NCI-H82 treated with DMSO at 0.1 percent for 48 hours (cell line): ENCODE measurements around the gene USP36.
A peak's percentile ranks its signal among the peaks of the same experiment; 100 is the strongest.
"Not testable (repeated sequence)": the region's sequence is repeated elsewhere in the genome, so short reads cannot be mapped to it uniquely, and the experiment has no call there.

ENCODE experiments used
- DNase-seq: peaks from one replicate; lab custom pipeline; 2025; ENCODE audit not compliant: unreplicated experiment; lab: John Stamatoyannopoulos, UW

The USP36 gene

DNA sequence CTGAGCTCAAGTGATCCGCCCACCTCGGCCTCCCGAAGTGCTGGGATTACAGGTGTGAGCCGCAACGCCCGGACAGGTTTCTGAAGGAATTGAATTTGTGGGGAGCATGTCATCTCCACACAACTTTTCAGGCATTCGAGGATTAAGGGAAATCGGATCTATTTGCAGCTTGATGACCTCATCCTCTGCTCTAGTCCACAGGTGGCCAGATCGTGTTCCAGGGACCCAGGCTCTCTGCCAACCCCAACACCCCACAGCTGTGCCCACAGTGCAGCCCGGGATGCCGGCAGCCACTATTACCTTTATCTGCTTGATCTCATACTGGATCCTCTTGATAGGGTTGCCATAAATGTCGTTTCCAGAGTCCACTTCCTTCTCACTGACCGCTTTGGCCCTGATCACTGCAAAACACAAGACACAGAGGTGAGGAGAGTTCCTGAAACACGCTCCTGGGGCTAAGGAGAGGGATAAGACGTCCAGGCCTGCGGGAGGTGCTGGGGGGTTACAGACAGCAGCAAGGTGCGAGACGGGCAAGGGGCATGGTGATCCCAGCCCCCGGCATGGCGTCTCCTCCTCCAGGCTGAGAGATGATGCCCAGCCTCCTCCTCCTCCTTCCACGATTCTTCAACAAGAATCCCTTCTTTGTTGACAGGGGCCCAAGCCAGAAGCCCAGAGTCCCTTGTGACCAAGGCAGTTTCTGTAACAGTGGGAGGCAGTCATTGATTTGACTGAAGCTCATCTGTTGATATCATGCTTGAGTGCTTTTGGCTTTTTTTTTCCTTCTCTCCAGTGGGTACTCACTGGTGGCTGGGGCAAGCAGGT is 33.1 kb upstream of the USP36 start:
- no peak for DNase-seq

DNA sequence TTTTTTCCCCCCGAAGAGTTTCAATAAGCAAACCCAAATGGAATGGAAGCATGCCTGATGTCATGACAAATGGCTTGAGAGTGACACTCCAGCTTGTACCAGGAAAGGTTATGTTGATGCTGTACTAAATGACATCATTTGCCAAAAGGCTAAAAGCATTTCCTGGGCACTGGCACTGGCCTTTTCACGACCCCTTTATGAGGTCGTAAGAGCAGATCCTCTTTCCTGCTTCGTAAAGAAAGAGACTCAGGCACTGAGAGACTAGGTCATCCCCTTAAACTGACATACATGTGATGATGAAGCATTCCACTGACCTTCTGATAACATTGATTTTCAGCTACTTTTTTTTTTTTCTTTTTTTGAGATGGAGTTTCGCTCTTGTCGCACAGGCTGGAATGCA is 31.9 kb upstream of the USP36 start:
- no peak for DNase-seq

DNA sequence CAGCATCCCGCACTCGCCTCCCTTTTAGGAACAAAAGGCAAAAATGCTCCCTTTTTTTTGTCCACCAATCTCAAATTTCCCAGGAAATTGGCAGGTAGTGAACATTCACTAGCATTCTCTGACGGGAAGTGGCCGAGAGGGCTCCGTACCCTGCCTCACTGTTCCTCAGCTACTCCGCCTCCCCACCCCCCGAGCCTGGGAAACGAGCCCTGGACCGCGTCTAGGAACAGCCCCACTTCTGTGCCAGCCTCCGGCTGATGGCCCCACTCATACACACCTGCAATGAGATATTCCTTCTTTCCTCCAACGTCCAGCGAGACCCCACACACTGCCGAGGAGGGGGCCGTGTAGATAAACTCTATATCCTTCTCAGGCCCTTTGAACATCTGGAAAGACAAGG is 30.0 kb upstream of the USP36 start:
- DNase-seq: no peak

DNA sequence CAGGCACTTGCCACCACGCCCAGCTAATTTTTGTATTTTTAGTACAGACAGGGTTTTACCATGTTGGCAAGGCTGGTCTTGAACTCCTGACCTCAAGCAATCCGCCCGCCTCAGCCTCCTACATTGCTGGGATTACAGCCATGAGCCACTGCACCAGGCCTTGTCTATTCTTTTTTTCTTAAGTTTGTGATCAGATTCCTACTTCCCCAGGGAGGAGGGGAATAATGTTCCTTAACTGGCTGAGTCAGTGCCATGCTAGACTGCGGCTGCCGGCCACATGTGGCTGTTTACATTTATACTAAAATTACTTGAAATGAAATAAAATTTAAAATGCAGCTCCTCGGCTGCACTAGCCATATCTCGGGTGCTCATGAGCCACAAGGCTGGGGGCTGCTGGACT is 27.8 kb upstream of the USP36 start:
- DNase-seq: no peak

DNA sequence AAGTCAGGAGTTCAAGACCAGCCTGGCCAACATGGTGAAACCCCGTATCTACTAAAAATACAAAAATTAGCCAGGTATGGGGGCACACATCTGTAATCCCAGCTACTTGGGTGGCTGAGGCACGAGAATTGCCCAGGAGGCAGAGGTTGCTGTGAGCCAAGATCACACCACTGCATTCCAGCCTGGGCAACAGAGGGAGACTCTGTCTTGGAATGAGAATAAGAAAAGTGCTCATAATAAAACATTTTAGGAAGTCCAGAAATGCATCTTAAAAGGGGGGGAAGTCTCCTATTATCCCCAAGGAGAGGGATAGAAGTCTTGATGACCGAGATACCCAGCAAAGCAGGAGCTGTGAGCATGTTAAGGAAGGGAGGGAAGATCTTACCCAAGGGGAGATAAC is 26.4 kb upstream of the USP36 start:
- DNase-seq: not testable (repeated sequence)

DNA sequence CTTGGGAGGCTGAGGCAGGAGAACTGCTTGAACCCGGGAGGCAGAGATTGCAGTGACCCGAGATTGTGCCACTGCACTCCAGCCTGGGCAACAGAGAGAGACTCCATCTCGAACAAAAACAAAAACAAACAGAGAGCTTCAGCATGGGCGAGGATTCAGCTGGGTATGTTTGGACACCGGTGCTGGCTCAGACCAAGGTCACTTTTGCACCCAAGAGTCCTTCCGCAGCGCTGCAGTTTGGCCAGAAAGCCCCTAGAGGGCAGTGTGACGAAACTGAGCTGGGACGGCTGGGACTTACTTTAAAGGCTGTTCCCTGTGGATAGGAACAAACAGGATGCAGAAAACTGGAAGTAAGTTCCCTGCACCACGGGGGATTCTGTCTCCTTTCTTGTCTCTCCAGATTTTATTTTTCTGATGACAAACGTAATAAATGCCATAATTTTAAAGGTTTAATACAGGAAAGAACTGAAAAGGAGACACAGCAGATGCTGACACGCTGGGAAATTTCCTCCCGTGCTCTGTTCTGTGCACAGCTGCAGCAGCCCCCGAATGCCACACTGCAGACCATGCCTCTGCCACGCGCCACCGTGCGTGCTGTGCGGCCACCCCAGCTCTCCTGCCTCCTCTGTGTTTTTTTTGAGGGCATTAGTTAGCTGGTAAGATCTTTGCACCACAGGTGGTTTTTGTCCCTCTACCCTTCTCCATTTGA is 25.2 kb upstream of the USP36 start:
- peak; percentile 42 for DNase-seq

DNA sequence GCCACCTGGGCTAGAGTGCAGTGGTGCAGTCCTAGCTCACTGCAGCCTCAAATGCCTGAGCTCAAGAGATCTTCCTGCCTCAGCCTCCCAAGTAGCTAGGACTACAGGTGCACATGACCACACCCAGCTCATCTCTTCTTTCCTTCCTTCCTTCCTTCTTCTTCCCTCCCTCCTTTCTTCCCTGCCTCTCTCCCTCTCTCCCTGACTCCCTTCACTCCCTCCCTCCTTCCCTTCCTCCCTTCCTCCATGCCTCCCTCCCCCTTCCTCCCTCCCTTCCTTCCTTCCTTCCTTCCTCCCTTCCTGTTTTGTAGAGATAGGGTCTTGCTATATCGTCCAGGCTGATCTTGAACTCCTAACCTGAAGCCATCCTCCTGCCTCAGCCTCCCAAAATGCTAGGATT is 23.5 kb upstream of the USP36 start:
- no peak for DNase-seq

DNA sequence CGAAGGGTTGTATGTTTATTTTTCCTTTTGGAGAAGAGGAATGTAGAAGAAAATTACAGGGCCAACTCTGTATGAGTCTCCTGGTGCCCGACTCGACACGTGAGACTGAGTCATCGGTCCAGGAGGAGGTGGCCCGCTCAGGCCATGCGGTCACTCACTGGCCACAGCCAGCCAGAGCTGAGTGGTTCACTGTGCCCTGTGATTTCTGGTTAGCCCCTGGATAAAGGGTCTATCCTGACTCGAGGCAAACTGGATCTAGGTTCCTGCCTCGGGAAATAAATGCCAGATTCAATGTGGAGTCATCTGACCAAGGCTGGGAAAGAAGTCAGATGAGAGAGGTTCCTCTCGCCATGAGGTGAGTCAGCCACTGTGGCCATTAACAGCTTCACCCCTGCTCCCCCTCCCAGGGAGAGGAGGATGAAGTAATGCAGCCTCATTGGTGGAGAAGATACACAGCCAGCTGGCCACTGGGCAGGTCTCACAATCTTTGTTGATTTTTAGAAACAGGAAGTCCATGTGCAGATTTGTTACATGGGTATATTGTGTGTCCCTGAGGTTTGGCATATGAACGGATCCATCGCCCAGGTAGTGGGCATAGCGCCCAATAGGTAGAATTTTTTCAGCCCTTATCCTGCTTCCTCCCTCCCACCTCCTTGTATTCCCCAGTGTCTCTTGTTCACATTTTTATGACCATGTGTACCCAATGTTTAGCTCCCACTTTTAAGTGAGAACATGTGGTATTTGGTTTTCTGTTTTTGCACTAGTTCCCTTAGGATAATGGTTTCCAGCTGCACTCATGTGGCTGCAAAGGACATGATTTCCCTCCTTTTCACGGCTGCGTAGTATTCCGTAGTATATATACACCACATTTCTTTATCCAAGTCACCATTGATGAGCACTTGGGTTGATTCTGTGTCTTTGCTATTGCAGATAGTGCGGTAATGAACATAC is 21.7 kb upstream of the USP36 start:
- DNase-seq: no peak

DNA sequence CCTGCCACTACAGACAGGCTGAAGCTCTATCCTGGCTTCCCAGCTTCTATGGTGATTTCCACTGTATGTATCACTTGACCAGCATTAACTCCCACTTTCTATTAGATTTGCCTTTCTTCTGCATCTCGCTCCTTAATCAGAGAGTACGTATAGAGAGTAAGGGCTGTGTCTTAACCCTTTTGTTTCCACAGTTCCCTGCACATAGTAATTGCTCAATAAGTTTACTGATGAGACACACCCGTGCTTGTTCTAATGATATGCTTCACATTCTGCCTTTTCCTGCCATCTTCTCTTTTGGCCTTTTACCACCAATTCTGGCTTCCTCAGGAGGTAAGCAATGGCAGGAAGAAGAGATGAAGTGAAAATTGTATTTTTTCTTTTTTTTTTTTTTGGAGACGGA is 20.6 kb upstream of the USP36 start:
- no peak for DNase-seq

DNA sequence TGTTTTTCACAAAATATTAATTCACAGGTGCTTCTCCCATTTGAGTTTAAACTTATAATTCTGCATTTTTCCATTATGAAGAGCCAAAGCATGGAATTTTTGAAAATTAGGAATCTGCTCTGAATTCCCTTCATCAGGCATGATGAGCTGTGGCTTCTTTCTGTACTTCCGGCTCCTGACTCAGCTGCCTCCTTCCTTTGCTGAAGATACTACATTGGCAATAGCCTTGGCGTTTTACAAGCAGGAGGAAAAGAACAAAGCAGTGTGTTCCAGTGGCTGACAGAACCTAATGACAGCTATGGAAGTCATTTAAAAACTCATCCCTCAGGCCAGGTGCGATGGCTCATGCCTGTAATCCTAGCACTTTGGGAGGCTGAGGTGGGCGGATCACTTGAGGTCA is 18.4 kb upstream of the USP36 start:
- no peak for DNase-seq

DNA sequence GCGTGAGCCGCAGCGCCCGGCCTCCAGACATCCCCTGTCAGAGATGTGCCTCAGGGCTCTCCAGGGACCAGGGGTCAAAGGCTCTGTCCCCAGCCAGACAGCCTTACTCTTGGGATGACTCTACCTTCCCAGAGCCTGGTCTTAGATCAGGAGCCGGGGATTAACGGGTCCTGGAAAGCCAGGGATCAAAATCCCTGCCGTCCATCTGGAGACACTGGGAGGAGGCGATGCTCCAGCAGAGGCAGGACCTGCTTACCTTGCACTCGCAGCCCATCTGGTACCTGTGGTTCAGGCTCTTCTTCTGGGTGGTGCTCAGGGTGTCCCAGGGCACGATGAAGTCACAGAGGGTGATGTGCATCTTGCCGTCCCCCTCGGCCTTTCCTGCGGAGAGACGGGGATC is 16.7 kb upstream of the USP36 start:
- DNase-seq: peak; percentile 34

DNA sequence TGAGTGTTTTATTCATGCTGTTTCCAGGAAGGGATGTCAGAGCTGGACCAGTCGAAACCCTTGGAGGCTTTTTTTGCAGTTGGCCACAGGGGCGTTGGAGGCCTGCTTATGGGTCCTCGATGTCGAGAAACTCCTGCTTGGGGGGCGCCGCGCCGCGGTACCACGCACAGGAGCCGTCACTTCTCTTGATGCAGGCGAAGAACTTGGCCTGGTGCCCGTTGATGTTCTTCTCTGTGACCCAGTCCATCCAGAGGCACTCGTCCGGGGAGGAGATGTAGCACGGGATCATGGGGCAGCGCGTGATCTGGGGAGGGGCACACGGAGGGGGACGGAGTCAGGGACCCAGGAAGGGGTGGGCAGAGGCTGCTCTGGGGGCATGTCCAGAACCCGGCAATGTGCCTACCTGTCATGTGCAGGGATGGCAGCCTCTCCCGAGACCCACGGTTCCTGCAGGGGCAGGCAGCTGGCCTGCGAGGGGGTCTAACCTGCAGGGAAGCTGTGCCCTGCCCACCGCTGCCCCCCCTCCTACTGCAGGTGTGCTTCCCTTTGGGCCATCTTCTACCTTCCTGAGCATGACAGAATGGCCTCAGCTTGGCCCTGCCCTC is 15.0 kb upstream of the USP36 start:
- DNase-seq: no peak

DNA sequence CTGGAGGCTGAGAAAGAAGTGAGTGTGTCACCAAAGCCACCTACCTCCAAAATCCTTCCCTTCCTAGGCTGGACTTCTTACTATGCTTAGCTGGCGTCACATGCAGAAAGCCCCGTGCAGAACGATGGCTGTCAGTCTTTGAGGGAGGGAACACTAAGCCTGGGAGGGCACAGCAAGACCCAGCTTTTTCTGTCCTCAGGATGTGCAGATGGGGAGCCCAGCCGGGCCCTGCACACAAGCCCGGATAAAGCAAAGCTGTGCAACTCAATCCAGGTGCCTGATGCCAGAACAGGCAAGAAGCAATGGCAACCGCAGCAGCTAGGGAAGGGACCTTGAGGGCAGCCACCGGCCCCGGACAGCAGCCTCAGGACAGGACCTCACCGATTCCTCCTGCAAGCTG is 13.9 kb upstream of the USP36 start:
- DNase-seq: no peak

DNA sequence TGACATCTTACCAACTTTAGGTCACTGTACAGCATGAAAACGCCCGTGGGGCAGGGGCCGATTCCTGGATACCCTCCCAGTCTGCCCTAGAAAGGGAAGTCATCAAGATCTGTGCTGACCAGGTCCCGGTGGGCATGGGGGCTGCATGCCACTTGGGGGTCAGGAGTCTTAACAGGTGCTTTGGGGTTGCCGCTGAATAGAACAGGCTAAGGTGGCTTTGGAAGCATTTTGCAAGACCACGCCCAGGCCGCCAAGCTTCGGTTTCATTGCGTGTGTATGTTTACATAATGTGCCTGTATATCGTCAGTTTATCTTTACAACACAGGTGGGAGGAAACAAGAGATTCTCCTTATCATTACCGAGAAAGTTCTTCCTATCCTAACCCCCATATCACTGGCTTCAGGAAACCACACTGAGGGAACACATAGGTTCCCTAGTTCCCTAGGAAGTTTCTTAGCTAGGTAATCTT is 13.3 kb upstream of the USP36 start:
- no peak for DNase-seq

DNA sequence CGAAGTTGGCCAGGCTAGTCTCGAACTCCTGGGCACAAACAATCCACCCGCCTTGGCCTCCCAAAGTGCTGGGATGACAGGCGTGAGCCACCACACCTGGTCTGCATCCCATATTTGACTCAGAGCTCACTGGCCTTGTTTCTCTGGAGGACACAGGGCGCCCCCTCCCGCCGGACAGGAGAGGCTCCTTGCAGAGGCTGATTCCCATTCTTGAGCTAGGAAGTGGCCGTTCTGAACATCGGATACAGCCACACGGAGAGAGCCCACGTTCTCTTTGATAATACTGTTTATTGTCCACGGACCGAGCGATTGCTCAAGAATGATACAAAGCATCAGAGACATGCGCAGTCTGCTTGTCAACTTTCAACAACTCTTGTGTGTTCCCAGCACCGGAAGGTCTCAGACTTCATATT is 12.1 kb upstream of the USP36 start:
- DNase-seq: no peak

DNA sequence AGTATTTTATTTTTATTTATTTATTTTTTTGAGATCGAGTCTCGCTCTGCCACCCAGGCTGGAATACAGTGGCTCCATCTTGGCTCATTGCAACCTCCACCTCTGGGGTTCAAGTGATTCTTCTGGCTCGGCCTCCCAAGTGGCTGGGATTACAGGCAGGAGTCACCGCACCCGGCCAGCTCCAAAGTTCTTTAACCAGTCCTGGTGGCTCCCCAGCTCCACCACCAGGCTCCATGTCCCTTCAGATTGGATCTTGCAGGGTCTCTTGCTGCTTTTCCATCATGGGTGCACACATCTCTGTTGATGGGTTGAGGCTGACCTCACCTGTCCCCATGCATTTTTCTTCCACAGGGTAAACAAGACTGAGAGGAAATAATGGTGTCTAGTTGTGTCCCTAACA is 8.4 kb upstream of the USP36 start:
- DNase-seq: no peak

DNA sequence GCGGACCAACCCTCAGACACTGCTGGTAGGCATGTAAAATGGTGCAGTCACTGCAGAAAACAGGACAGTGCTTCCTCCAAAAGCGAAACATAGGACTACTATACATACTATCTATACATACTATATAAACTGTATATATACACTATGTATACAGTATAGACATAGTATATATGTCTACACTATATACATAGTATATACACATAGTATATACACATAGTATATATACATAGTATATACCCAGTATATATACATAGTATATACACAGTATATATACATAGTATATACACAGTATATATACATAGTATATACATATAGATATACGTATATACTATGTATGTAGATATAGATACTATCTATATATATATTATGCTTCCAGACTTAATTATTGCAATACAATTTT is 6.4 kb upstream of the USP36 start:
- no peak for DNase-seq

DNA sequence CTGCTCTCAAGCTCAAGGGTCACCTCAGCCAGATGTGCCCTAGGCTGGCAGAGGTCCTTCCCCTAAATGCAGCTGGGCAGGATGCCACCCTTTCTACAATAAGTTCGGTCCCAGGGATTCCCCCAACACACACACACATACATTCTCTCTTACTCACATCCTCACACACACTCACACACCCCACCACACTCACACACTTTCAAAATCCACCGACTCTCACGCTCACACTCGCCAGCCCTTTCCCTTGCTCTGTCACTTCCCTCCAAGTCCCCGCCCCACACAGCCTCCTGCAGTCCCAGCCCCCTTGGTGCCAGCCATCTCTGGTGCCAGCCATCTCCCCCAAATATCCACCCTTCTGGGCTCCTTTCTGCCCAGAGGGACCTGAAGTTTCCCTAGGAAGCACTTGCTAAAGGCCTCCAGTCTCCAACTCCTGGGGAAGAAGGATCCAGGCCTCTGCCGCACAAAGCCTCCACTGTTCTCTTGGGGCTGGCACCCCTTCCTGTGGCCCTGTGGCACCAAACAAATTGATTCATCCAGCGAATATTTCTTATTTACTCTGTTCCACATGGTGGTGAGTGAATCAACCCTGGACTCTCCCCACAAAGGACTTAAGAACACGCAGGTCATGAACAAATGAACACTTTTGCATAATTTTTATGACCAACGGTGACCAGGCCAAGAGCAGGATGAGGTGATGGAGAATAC is 3.8 kb upstream of the USP36 start:
- no peak for DNase-seq

DNA sequence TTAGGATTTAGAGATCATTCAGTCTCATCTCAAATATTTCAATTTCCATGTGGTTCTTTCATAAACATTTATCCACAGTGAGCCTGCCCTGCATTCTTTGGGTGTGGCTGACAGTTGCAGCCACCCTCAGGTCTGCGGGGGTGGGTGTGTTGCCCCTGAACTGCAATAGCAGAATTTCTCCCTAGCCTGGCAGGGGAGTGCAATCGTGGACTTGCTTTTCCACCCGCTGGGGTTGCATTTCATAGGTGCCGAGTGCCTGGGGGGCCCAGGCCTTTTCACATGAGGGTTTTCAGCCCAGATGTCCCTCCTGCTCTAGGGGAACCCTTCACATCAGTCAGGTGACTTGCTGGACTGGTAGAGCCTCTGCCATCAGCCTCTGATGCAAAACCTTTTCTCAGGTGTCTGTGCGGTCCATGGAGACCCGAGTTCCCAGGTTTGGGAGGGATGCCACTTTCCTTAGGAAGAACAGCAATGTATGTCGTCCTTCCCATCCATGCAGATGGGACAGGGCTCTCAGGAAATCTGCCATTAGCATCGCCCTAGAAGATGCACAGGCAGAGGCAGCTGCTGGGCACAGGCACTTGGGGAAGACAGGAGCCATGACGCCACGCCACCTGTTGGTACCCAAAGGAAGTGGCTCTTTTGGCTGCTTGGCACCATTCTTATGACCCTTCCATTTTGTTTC is 2.4 kb upstream of the USP36 start:
- peak; percentile 26 for DNase-seq

DNA sequence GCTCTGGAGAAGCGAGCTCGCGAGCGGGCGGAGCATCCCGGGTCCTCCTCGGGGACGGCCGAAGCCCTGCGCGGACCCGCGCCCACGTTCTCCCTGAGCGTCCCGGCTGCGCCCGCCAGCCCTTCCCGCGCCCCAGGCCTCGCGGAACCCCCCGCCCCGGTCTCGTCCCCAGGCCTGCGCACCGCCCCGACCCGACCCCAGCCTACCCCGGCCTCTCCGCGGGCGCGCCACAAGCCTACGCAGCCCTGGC is 159 bp downstream of the USP36 start:
- no peak for DNase-seq
